ENCODE measurements around the gene ZIM2. TPM values are rescaled to one million over a fixed set of nuclear protein-coding genes. Genes with fewer than 3 reads are reported as not detected.
A peak's percentile ranks its signal among the peaks of the same experiment; 100 is the strongest.

ZIM2 gene
- total RNA-seq, 4 donors from 2014 or later: not detected

DNA sequence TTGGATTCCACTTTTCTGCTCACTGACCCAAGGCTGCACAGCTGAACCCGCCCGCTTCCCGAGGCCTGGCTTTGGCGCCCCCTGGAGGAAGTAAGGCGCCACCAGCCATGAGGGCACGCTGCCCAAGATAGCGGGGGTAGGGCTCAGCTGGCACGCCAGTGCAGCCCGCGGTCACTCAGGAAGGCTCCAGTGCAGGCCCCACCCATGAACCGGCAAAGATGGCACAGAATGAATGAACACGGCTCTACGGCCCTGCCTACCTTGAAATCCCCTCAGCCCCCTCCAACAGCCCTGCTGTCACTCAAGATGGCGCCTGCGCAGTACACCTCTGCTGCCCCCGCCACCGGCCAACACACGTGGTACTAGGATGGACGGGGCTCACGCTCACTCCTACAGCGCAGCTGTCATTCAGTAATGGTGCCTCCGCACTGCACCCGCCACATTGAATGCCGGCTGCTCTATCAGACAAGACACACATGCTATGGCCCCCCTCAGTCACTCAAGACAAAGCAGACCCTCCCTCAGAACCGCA, 3.0 kb downstream of the ZIM2 start:
- Histone ChIP-seq H3K4me1 (no peaks in the 10 kb centered on the region), H3K4me3 (peak overlapping the region in 2 of 4 donors; percentile 37 to 41), H3K27ac (peak overlapping the region in 2 of 4 donors; percentile 68 to 73), H3K27me3 (no peaks in the 10 kb centered on the region), H3K36me3 (no peaks in the 10 kb centered on the region), H3K9me3 (peaks cover 0 to 33% (median 18%) of the 10 kb centered on the region in 4 donors)
- TF ChIP-seq CTCF (IDR thresholded peaks at IDR 0.05) (peak in 1 of 6 experiments; percentile 13), POLR2A (IDR thresholded peaks at IDR 0.05) (no peak)
- DNase-seq: peak in 1 of 3 donors; percentile 50

DNA sequence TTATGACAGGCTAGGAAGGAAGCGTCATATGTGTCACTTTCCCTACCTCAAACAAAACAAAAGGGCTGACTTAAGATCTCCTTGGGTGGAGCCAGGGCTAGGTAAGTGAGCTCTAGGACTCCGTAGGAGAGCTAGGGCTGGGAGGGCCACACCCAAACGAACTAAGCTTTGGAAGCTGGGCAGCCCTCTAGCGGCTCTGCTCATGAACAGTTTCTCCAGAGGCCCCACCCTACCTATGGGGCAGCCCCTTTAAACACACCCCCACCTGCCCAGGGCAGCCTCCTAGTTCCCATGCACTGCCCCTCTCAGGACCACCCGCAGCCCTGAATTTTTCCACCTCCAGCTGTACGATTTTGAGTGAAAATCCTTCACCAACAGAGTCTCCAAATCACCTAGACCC, 3.5 kb downstream of the ZIM2 start:
- H3K27me3 ChIP-seq: no peaks in the 10 kb centered on the region
- no peaks in the 10 kb centered on the region for H3K36me3 ChIP-seq
- H3K4me1 ChIP-seq: no peaks in the 10 kb centered on the region
- no peak for TF ChIP-seq POLR2A (IDR thresholded peaks at IDR 0.05)
- TF ChIP-seq CTCF (IDR thresholded peaks at IDR 0.05): no peak
- H3K4me3 ChIP-seq: no peak overlapping the region
- no peak for DNase-seq
- H3K9me3 ChIP-seq: peaks cover 0 to 33% (median 18%) of the 10 kb centered on the region in 4 donors
- no peak overlapping the region for H3K27ac ChIP-seq

DNA sequence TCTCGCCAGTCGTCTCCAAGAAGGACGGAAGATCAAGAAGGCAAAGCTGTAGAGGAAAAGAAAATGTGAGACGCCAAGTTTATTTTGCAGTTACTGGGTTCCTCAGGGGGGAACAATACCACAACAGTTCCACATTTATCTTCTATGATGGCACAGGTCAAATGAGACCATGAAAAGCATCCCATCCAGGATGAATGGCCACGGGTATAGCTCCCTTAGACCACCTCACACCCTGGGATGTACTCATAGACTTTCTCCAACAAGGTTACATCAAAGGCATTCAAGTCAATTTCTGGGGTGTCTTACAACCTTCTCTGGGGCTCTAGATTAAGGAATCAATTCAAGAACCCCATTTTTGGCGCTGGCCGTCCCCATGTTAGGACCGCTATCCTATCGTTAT, 4.5 kb downstream of the ZIM2 start:
- Histone ChIP-seq H3K9me3 (peaks cover 0 to 33% (median 18%) of the 10 kb centered on the region in 4 donors), H3K4me1 (no peaks in the 10 kb centered on the region), H3K4me3 (no peak overlapping the region), H3K27me3 (no peaks in the 10 kb centered on the region), H3K27ac (no peak overlapping the region), H3K36me3 (no peaks in the 10 kb centered on the region)
- TF ChIP-seq POLR2A (IDR thresholded peaks at IDR 0.05): no peak
- TF ChIP-seq CTCF (IDR thresholded peaks at IDR 0.05): no peak
- DNase-seq: no peak

DNA sequence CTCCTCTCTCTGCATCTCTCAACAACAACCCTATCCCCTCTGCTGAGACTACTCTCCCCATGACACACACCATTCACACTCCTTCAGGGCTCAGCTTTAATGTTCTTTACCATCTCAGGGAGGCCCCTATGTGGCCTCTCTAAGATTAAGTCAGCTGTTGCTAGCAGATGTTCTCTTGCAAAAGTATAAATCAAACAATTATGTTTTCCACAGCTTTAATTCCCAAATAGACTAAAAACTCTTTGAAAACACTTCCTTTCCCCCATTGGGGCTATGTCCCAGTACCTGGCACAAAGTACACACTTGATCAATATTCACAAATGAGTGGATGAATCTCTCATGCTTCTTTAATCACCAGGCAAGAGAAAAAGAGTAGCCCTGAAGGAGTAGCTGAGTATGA, 5.1 kb downstream of the ZIM2 start:
- peaks cover 0 to 32% (median 16%) of the 10 kb centered on the region in 4 donors for H3K9me3 ChIP-seq
- no peak for DNase-seq
- H3K36me3 ChIP-seq: no peaks in the 10 kb centered on the region
- no peaks in the 10 kb centered on the region for H3K4me1 ChIP-seq
- H3K27me3 ChIP-seq: no peaks in the 10 kb centered on the region
- no peak overlapping the region for H3K4me3 ChIP-seq
- H3K27ac ChIP-seq: no peak overlapping the region
- TF ChIP-seq CTCF (IDR thresholded peaks at IDR 0.05): no peak
- no peak for TF ChIP-seq POLR2A (IDR thresholded peaks at IDR 0.05)

- H3K4me1 ChIP-seq: no peaks in the 10 kb centered on the region
- peaks cover 0 to 26% (median 14%) of the 10 kb centered on the region in 4 donors for H3K9me3 ChIP-seq
- H3K27ac ChIP-seq: no peak overlapping the region
- no peaks in the 10 kb centered on the region for H3K36me3 ChIP-seq
- no peak overlapping the region for H3K4me3 ChIP-seq
- DNase-seq: no peak
- no peak for TF ChIP-seq POLR2A (IDR thresholded peaks at IDR 0.05)
- TF ChIP-seq CTCF (IDR thresholded peaks at IDR 0.05): no peak
- no peaks in the 10 kb centered on the region for H3K27me3 ChIP-seq
These were observed 5.8 kb downstream of the ZIM2 start for GRCh38 chr19:56834564-56835375.
